B cell (primary cell): ENCODE results near the gene ZCCHC3.

Experiments
- CTCF ChIP-seq: fragments of 200-600 bp; IDR thresholded peaks from one replicate; pipeline ENCODE4 v1.8.0; 2022; ENCODE audit warnings: antibody characterized with exemption, mild to moderate bottlenecking
- EZH2 ChIP-seq: IDR thresholded peaks from 2 replicates; pipeline ENCODE4 v1.6.1; 2012; ENCODE audit warnings: borderline replicate concordance, low read depth, mild to moderate bottlenecking, moderate library complexity, low read length; ENCODE audit not compliant: insufficient read depth, poor library complexity, severe bottlenecking

DNA sequence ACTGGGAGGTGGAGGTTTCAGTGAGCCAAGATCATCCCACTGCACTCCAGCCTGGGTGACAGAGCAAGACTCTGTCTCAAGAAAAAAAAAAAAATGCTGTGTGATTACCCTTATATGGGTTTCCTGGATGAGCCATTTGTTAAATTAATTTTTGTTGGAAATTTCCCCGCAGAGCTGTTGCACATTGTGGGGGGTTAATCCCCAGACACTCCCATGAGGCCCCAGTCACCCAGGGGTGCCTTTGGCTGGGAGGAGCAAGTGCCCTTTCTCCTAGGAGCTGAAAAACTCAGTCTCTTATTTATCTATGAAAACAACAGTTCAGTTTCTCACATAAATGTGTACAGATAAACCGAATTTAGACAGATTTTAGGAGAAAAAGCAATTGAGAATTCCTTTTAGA is 44.6 kb upstream of the ZCCHC3 start:
- TF ChIP-seq CTCF (no peak), EZH2 (no peak)
